IMR-90 (cell line): Measurements from ENCODE around the gene TBX3. TPM values are rescaled to one million over a fixed set of nuclear protein-coding genes. Genes with fewer than 3 reads are reported as not detected.

Experiments
- ATAC-seq: fragments of 200-7000 bp; cut with Tn5 transposase; 2 replicates; pipeline ENCODE4 v1.9.1; 2020; ENCODE audit warnings: low read depth, mild to moderate bottlenecking, moderate library complexity
- BruUV-seq: library from RNA; stranded (reverse); fragments of 400-500 nt; replicated peaks from 2 replicates; lab custom pipeline; 2021; lab: Mats Ljungman, UMichigan
- CTCF ChIA-PET: fragments of 300-600 bp; formaldehyde crosslinking; extraction: SDS; loops from one replicate; lab custom pipeline; 2021; ENCODE audit warnings: antibody characterized with exemption; lab: Yijun Ruan, JAX
- POLR2A ChIA-PET: fragments of 300-600 bp; sonication (Branson Sonifier 250); formaldehyde crosslinking; loops from one replicate; lab custom pipeline; 2022; ENCODE audit warnings: antibody characterized with exemption; ENCODE audit not compliant: unreplicated experiment; lab: Charles Lee
- DNase-seq: peaks from one replicate; pipeline ENCODE4 v3.0.0; 2013
- H2AFZ ChIP-seq: replicated peaks from 2 replicates; pipeline ENCODE3; 2013; ENCODE audit warnings: low read length, mild to moderate bottlenecking; ENCODE audit not compliant: poor library complexity
- H2AK5ac ChIP-seq: 2 replicates; pipeline ENCODE4 v1.6.1; 2013; ENCODE audit warnings: low read depth, low read length, inconsistent platforms
- H2AK9ac ChIP-seq: replicated peaks from 2 replicates; pipeline ENCODE3; 2013; ENCODE audit warnings: mild to moderate bottlenecking, low read depth, low read length, moderate library complexity; ENCODE audit not compliant: poor library complexity
- H2BK120ac ChIP-seq: 2 replicates; pipeline ENCODE4 v1.6.1; 2013; ENCODE audit warnings: low read depth, low read length, inconsistent platforms
- H2BK15ac ChIP-seq: 3 replicates; pipeline ENCODE4 v1.6.1; 2013; ENCODE audit warnings: low read depth, low read length, inconsistent platforms
- H2BK20ac ChIP-seq: 2 replicates; pipeline ENCODE4 v1.6.1; 2013; ENCODE audit warnings: low read depth, mild to moderate bottlenecking, inconsistent platforms, low read length, moderate library complexity
- H2BK5ac ChIP-seq: 2 replicates; pipeline ENCODE4 v1.6.1; 2013; ENCODE audit warnings: mild to moderate bottlenecking, low read depth, low read length, inconsistent platforms; ENCODE audit not compliant: poor library complexity, severe bottlenecking
- H3K14ac ChIP-seq: replicated peaks from 2 replicates; pipeline ENCODE4 v1.6.1; 2013; ENCODE audit warnings: low read depth, low read length, inconsistent platforms
- H3K18ac ChIP-seq: 2 replicates; pipeline ENCODE4 v1.6.1; 2013; ENCODE audit warnings: low read depth, low read length, control low read depth
- H3K23ac ChIP-seq: 2 replicates; pipeline ENCODE4 v1.6.1; 2013; ENCODE audit warnings: low read depth, low read length, inconsistent platforms
- H3K27ac ChIP-seq: 2 replicates; pipeline ENCODE4 v1.5.1; 2013; ENCODE audit warnings: mild to moderate bottlenecking, control low read depth, low read length; ENCODE audit not compliant: insufficient read depth
- H3K27me3 ChIP-seq: 2 replicates; pipeline ENCODE4 v1.6.1; 2013; ENCODE audit warnings: low read length; ENCODE audit not compliant: control insufficient read depth, insufficient read depth
- H3K36me3 ChIP-seq: 2 replicates; pipeline ENCODE4 v1.6.1; 2013; ENCODE audit warnings: low read length, mixed read lengths; ENCODE audit not compliant: control insufficient read depth, insufficient read depth
- H3K4ac ChIP-seq: 2 replicates; pipeline ENCODE4 v1.6.1; 2013; ENCODE audit warnings: low read depth, low read length, inconsistent platforms
- H3K4me1 ChIP-seq: 2 replicates; pipeline ENCODE4 v1.6.1; 2013; ENCODE audit warnings: low read length, mixed read lengths; ENCODE audit not compliant: control insufficient read depth, insufficient read depth
- H3K4me2 ChIP-seq: 2 replicates; pipeline ENCODE4 v1.6.1; 2013; ENCODE audit warnings: low read depth, mild to moderate bottlenecking, control low read depth, low read length, moderate library complexity
- H3K4me3 ChIP-seq: 2 replicates; pipeline ENCODE4 v1.5.1; 2013; ENCODE audit warnings: low read depth, mild to moderate bottlenecking, control low read depth, low read length, moderate library complexity; ENCODE audit not compliant: insufficient read depth
- H3K56ac ChIP-seq: 2 replicates; pipeline ENCODE4 v1.6.1; 2013; ENCODE audit warnings: low read length, inconsistent platforms; ENCODE audit not compliant: insufficient read depth; ENCODE audit errors: extremely low read depth
- H3K79me1 ChIP-seq, 2 experiments: 2 replicates each; pipeline ENCODE4 v1.6.1; 2013; ENCODE audit warnings: low read length in 2 of 2, inconsistent platforms in 1 of 2, low read depth in 1 of 2
- H3K9ac ChIP-seq: 2 replicates; pipeline ENCODE4 v1.6.1; 2013; ENCODE audit warnings: low read depth, low read length, control low read depth
- H3K9me1 ChIP-seq: 2 replicates; pipeline ENCODE4 v1.6.1; 2013; ENCODE audit warnings: low read length, inconsistent platforms; ENCODE audit not compliant: insufficient read depth
- H3K9me3 ChIP-seq: 2 replicates; pipeline ENCODE4 v1.6.1; 2013; ENCODE audit warnings: low read length; ENCODE audit not compliant: control insufficient read depth, insufficient read depth
- H4K20me1 ChIP-seq: 2 replicates; pipeline ENCODE4 v1.6.1; 2013; ENCODE audit warnings: low read length, inconsistent platforms; ENCODE audit not compliant: insufficient read depth
- H4K5ac ChIP-seq: 2 replicates; pipeline ENCODE4 v1.6.1; 2013; ENCODE audit warnings: mild to moderate bottlenecking, low read depth, low read length, control low read depth
- H4K8ac ChIP-seq, 2 experiments: 2 replicates each; pipeline ENCODE4 v1.6.1; 2013; ENCODE audit warnings: low read depth in 2 of 2, low read length in 2 of 2, control low read depth in 1 of 2, inconsistent platforms in 1 of 2
- H4K91ac ChIP-seq: 2 replicates; pipeline ENCODE4 v1.6.1; 2013; ENCODE audit warnings: low read depth, low read length, inconsistent platforms; ENCODE audit not compliant: insufficient read depth
- CHD1 ChIP-seq: IDR thresholded peaks from 2 replicates; pipeline ENCODE4 v1.6.1; 2012; ENCODE audit warnings: low read depth, low read length, improper control_type of control experiment
- MAFK ChIP-seq: IDR thresholded peaks from 2 replicates; pipeline ENCODE4 v1.6.1; 2012; ENCODE audit warnings: low read depth, low read length, improper control_type of control experiment
- WGBS, 2 experiments: methylation state at CpG; one replicate each; pipeline versions ENCODE4 v1.1.5 to v1.1.7; 2013; ENCODE audit warnings: missing lambda C conversion rate in 2 of 2; ENCODE audit not compliant: insufficient read length in 1 of 2; ENCODE audit errors: extremely low coverage in 2 of 2; 5-methylcytosine and 5-hydroxymethylcytosine counted together
- dilution Hi-C: fragments of 300-500 bp; cut with HindIII; formaldehyde crosslinking; loops from one replicate; pipeline ENCODE4 v1.14.3; 2018; ENCODE audit warnings: low sequenced_read_pairs; ENCODE audit not compliant: unreplicated experiment
- in situ Hi-C: fragments of 300-500 bp; cut with MboI; formaldehyde crosslinking; loops from 3 replicates; pipeline ENCODE4 v1.14.3; 2019; ENCODE audit warnings: low sequenced_read_pairs, inconsistent platforms, mixed read lengths
- intact Hi-C: fragments of 100-400 bp; cut with micrococcal nuclease; formaldehyde crosslinking; loops from 2 replicates; pipeline ENCODE4 v1.10.0; 2022
- polyA plus RNA-seq, 3 experiments: library from polyadenylated mRNA; depleted of rRNA; stranded (reverse); fragments of >200 nt; gene quantifications; 2 replicates each; pipeline ENCODE4 v1.2.3, GENCODE V29; 2012; ENCODE audit warnings: low replicate concordance in 1 of 3
- total RNA-seq: library from RNA; depleted of rRNA; stranded (reverse); fragments of >200 nt; gene quantifications from 2 replicates; pipeline ENCODE4 v1.2.3, GENCODE V29; 2012

TBX3 gene
- total and polyA plus RNA-seq, 2 of the 4 experiments (the other 2 are of a cell fraction) = 15.8 to 44.9 TPM

DNA sequence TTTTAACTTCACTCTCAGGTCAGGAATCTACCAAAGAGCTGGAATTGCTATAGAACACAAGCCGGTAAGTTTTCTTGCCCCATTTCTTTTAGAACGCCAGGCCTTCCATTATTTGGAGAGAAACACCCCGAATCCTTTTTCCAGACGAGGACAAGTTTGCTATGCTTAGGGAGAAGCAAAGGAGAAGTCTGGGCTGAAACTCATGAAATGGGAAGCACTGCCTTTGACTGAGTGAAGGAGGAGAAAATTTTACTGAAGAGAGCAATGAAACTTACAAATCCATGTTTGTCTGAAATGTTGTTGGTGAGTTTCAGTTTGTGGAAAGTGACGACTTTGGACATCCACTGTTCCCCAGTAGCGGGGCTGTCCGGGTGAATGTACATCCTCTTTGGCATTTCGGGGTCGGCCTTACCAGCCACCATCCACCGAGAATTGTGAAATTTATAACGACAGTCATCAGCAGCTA lies 3.3 kb downstream of the TBX3 start:
- peak overlapping the region; percentile 97 for H3K14ac ChIP-seq
- POLR2A ChIA-PET = no interaction called here
- CTCF ChIA-PET = interaction anchor here (0.6 kb wide), 1 partner anchor 108 kb away, joined by 3 read pairs; no protein-coding TSS in a partner anchor
- in situ Hi-C loops (no loop called here), dilution Hi-C loops (no loop called here), intact Hi-C loops (loop anchor here (1.0 to 5.0 kb wide), 7 partner anchors 7 to 1072 kb away; no protein-coding TSS in a partner anchor)
- peak overlapping the region; percentile 99 for H3K9ac ChIP-seq
- H4K91ac ChIP-seq = peak overlapping the region; percentile 80
- H4K5ac ChIP-seq = peak overlapping the region; percentile 52; the same call in 1 of the 2 replicates
- H3K18ac ChIP-seq = peak overlapping the region; percentile 84
- H3K36me3 ChIP-seq = peaks cover 41% of the 10 kb centered on the region
- peaks cover 19% of the 10 kb centered on the region for H3K4me1 ChIP-seq
- H2AK9ac ChIP-seq = no peak overlapping the region
- peak overlapping the region; percentile 89 for H2BK5ac ChIP-seq
- H4K8ac ChIP-seq = peak overlapping the region; percentile 2 to 54; a peak in 2 of 4 replicates
- H3K9me3 ChIP-seq = no peaks in the 10 kb centered on the region
- TF ChIP-seq CHD1 (0 out of 2 replicates have a peak, but pooled peaks have one; percentile 81), MAFK (no peak)
- no peak for DNase-seq
- peaks cover 20% of the 10 kb centered on the region for H4K20me1 ChIP-seq
- H3K27me3 ChIP-seq = no peaks in the 10 kb centered on the region
- WGBS, 2 experiments = no CpG with 5 or more reads among the region's 11 CpGs
- peak overlapping the region; percentile 90 for H3K56ac ChIP-seq
- peak overlapping the region; percentile 83 for H3K23ac ChIP-seq
- peak overlapping the region; percentile 31; the same call in 1 of the 3 replicates for H2BK15ac ChIP-seq
- H3K27ac ChIP-seq = peak overlapping the region; percentile 95
- H3K4me2 ChIP-seq = peak overlapping the region; percentile 95
- peak overlapping the region; percentile 81 for H2BK120ac ChIP-seq
- H3K9me1 ChIP-seq = no peaks in the 10 kb centered on the region
- peak overlapping the region; percentile 69 for H3K4me3 ChIP-seq
- H3K4ac ChIP-seq = peak overlapping the region; percentile 83
- no peak for ATAC-seq
- peaks cover 0 to 10% of the 10 kb centered on the region in 2 experiments; a peak in 1 of 4 replicates for H3K79me1 ChIP-seq
- no peak overlapping the region for H2AFZ ChIP-seq
- no TSS peak for BruUV-seq
- H2AK5ac ChIP-seq = peak overlapping the region; percentile 45; the same call in 1 of the 2 replicates
- peak overlapping the region; percentile 75 for H2BK20ac ChIP-seq
